Upper lobe of left lung (tissue), 6 donors: ENCODE measurements around the gene SPAG7. TPM values are rescaled to one million over a fixed set of nuclear protein-coding genes. Genes with fewer than 3 reads are reported as not detected.

Source experiments
- ATAC-seq, 2 donors: fragments of 200-7000 bp; cut with Tn5 transposase; one replicate each; pipeline ENCODE4 v1.9.1; 2022; ENCODE audit warnings: mild to moderate bottlenecking in 2 of 2, moderate library complexity in 2 of 2; ENCODE audit not compliant: low FRiP score in 2 of 2
- DNase-seq, 2 donors: peaks; one replicate each; pipeline ENCODE4 v3.0.0-alpha.2; 2019 to 2020
- H3K27ac ChIP-seq, 4 donors: fragments of 200-600 bp; sonication (generic); one replicate each; pipeline ENCODE4 v1.5.1; 2016 to 2019
- H3K27me3 ChIP-seq, 4 donors: fragments of 200-600 bp; sonication (generic); one replicate each; pipeline ENCODE4 v1.5.1; 2017 to 2019
- H3K36me3 ChIP-seq, 4 donors: fragments of 200-600 bp; sonication (generic); one replicate each; pipeline ENCODE4 v1.5.1; 2016 to 2019
- H3K4me1 ChIP-seq, 4 donors: fragments of 200-600 bp; sonication (generic); one replicate each; pipeline ENCODE4 v1.5.1; 2018 to 2019
- H3K4me3 ChIP-seq, 4 donors: fragments of 200-600 bp; sonication (generic); one replicate each; pipeline ENCODE4 v1.5.1; 2017 to 2019; ENCODE audit warnings: mild to moderate bottlenecking in 2 of 4, moderate library complexity in 1 of 4
- H3K9me3 ChIP-seq, 4 donors: fragments of 200-600 bp; sonication (generic); one replicate each; pipeline ENCODE4 v1.5.1; 2018 to 2019
- CTCF ChIP-seq, 6 experiments: fragments of 450-650 bp in 4 of 6; fragments of 200-600 bp in 2 of 6; sonication (generic) in 2 of 6; IDR thresholded peaks; one replicate each; pipeline ENCODE4 v1.5.1; 2016 to 2019; ENCODE audit warnings: antibody characterized with exemption in 6 of 6
- EP300 ChIP-seq, 4 donors: sonication (generic); formaldehyde crosslinking; IDR thresholded peaks; one replicate each; pipeline ENCODE4 v1.5.1; 2017; ENCODE audit warnings: antibody characterized with exemption in 4 of 4, control low read depth in 2 of 4
- POLR2A ChIP-seq, 4 donors: fragments of 450-650 bp; IDR thresholded peaks; one replicate each; pipeline ENCODE4 v1.5.1; 2016 to 2017; ENCODE audit warnings: antibody characterized with exemption in 4 of 4, mild to moderate bottlenecking in 2 of 4
- POLR2AphosphoS5 ChIP-seq, 2 donors: sonication (generic); formaldehyde crosslinking; IDR thresholded peaks; one replicate each; pipeline ENCODE4 v1.5.1; 2017; ENCODE audit warnings: antibody characterized with exemption in 2 of 2
- WGBS, 2 donors: methylation state at CpG; one replicate each; pipeline ENCODE4 v1.1.5; 2017 to 2018; 5-methylcytosine and 5-hydroxymethylcytosine counted together
- total RNA-seq, 6 donors: library from RNA; depleted of rRNA in 4 of 6; stranded (reverse); fragments of >200 nt in 4 of 6; gene quantifications; one replicate each; pipeline versions ENCODE4 v1.1.0 to v1.2.1, GENCODE V29; 2016 to 2021
- donor health status: DM: no; HTN: no; CAD: no; lungs with moderate emphysema.
- donor health status: DM: no; HTN: yes; CAD: no; lungs with severe emphysema.

The SPAG7 gene
- total RNA-seq, 6 donors from 2014 or later = 48.2 to 66.4 (median 63.8) TPM

GRCh38 chr17:4972322-4972721 is 4.7 kb upstream of the SPAG7 start:
- peaks cover 15 to 84% (median 55%) of the 10 kb centered on the region in 4 donors for H3K36me3 ChIP-seq
- DNase-seq = no peak
- WGBS, 2 donors = 92 to 93% methylated on average over 12 of the region's 12 CpGs
- H3K27me3 ChIP-seq = no peaks in the 10 kb centered on the region
- no peak overlapping the region for H3K27ac ChIP-seq
- no peak for ATAC-seq
- H3K4me3 ChIP-seq = no peak overlapping the region
- H3K4me1 ChIP-seq = peaks cover 12 to 30% (median 25%) of the 10 kb centered on the region in 4 donors
- H3K9me3 ChIP-seq = no peaks in the 10 kb centered on the region
- TF ChIP-seq EP300 (IDR thresholded peaks at IDR 0.05) = no peak
- TF ChIP-seq POLR2AphosphoS5 (IDR thresholded peaks at IDR 0.05) = no peak
- TF ChIP-seq POLR2A (IDR thresholded peaks at IDR 0.05) = no peak
- TF ChIP-seq CTCF (IDR thresholded peaks at IDR 0.05) = no peak

- Histone ChIP-seq H3K27me3 (no peaks in the 10 kb centered on the region), H3K4me1 (peaks cover 12 to 30% (median 25%) of the 10 kb centered on the region in 4 donors), H3K9me3 (no peaks in the 10 kb centered on the region), H3K4me3 (no peak overlapping the region), H3K27ac (no peak overlapping the region), H3K36me3 (peaks cover 10 to 79% (median 50%) of the 10 kb centered on the region in 4 donors)
- no peak for ATAC-seq
- TF ChIP-seq EP300 (IDR thresholded peaks at IDR 0.05) = no peak
- no peak for TF ChIP-seq POLR2AphosphoS5 (IDR thresholded peaks at IDR 0.05)
- TF ChIP-seq POLR2A (IDR thresholded peaks at IDR 0.05) = no peak
- no peak for TF ChIP-seq CTCF (IDR thresholded peaks at IDR 0.05)
- 99% methylated on average over 6 of the region's 6 CpGs for WGBS, 2 donors
- DNase-seq = no peak
These were observed 4.2 kb upstream of the SPAG7 start for GRCh38 chr17:4971826-4972225.

- Histone ChIP-seq H3K4me3 (no peak overlapping the region), H3K27me3 (no peaks in the 10 kb centered on the region), H3K9me3 (no peaks in the 10 kb centered on the region), H3K4me1 (peaks cover 25 to 45% (median 36%) of the 10 kb centered on the region in 4 donors), H3K36me3 (peaks cover 9 to 64% (median 41%) of the 10 kb centered on the region in 4 donors), H3K27ac (peak overlapping the region in 2 of 4 donors; percentile 28 to 95)
- TF ChIP-seq EP300 (IDR thresholded peaks at IDR 0.05) (no peak), CTCF (IDR thresholded peaks at IDR 0.05) (no peak), POLR2A (IDR thresholded peaks at IDR 0.05) (no peak), POLR2AphosphoS5 (IDR thresholded peaks at IDR 0.05) (no peak)
- ATAC-seq (no peak), DNase-seq (no peak)
- 94 to 97% methylated on average over 8 of the region's 8 CpGs for whole genome bisulfite sequencing, 2 donors
These were observed 2.7 kb upstream of the SPAG7 start for GRCh38 chr17:4970273-4970672.

GRCh38 chr17:4969551-4970173 is 2.0 kb upstream of the SPAG7 start:
- H3K9me3 ChIP-seq = no peaks in the 10 kb centered on the region
- no peaks in the 10 kb centered on the region for H3K27me3 ChIP-seq
- H3K4me3 ChIP-seq = no peak overlapping the region
- ATAC-seq (no peak), DNase-seq (no peak)
- 85 to 86% methylated on average over 14 to 16 of the region's 16 CpGs for WGBS, 2 donors
- peaks cover 9 to 59% (median 41%) of the 10 kb centered on the region in 4 donors for H3K36me3 ChIP-seq
- peak overlapping the region; percentile 57 to 95 (median 92) for H3K27ac ChIP-seq
- TF ChIP-seq POLR2A (IDR thresholded peaks at IDR 0.05) = no peak
- TF ChIP-seq POLR2AphosphoS5 (IDR thresholded peaks at IDR 0.05) = no peak
- no peak for TF ChIP-seq EP300 (IDR thresholded peaks at IDR 0.05)
- TF ChIP-seq CTCF (IDR thresholded peaks at IDR 0.05) = no peak
- H3K4me1 ChIP-seq = peaks cover 26 to 45% (median 36%) of the 10 kb centered on the region in 4 donors
